HG03095 (cell line): ENCODE data around the gene CDK5.
A peak's percentile ranks its signal among the peaks of the same experiment; 100 is the strongest.

Source experiments
- ATAC-seq: cut with Tn5 transposase; IDR thresholded peaks from one replicate; pipeline ENCODE4 v1.9.1; 2021; ENCODE audit warnings: moderate library complexity; ENCODE audit not compliant: unreplicated experiment

CDK5 gene

GRCh38 chr7:151074817-151075661, 17.3 kb upstream of the CDK5 start:
- ATAC-seq = no peak

- no peak for ATAC-seq
Measured at GRCh38 chr7:151073990-151074389, 16.3 kb upstream of the CDK5 start.

GRCh38 chr7:151071032-151071866, 13.6 kb upstream of the CDK5 start:
- no peak for ATAC-seq

- no peak for ATAC-seq
Measured at GRCh38 chr7:151070574-151070960, 12.9 kb upstream of the CDK5 start.

GRCh38 chr7:151069841-151070573, 12.3 kb upstream of the CDK5 start:
- no peak for ATAC-seq

- ATAC-seq = no peak
Measured at GRCh38 chr7:151068069-151068773, 10.5 kb upstream of the CDK5 start.

GRCh38 chr7:151066273-151066974, 8.7 kb upstream of the CDK5 start:
- ATAC-seq = no peak

- no peak for ATAC-seq
Measured at GRCh38 chr7:151065516-151065915, 7.8 kb upstream of the CDK5 start.

GRCh38 chr7:151064993-151065392, 7.3 kb upstream of the CDK5 start:
- no peak for ATAC-seq

- no peak for ATAC-seq
Measured at GRCh38 chr7:151064454-151064853, 6.8 kb upstream of the CDK5 start.

- no peak for ATAC-seq
Measured at GRCh38 chr7:151063212-151063561, 5.5 kb upstream of the CDK5 start.

- no peak for ATAC-seq
Measured at GRCh38 chr7:151062399-151063211, 4.9 kb upstream of the CDK5 start.

GRCh38 chr7:151062111-151062398, 4.4 kb upstream of the CDK5 start:
- ATAC-seq = no peak

- no peak for ATAC-seq
Measured at GRCh38 chr7:151061213-151062110, 3.8 kb upstream of the CDK5 start.

- no peak for ATAC-seq
Measured at GRCh38 chr7:151060416-151061212, 2.9 kb upstream of the CDK5 start.

- ATAC-seq = no peak
Measured at GRCh38 chr7:151060113-151060415, 2.4 kb upstream of the CDK5 start.

GRCh38 chr7:151059367-151060112, 1.8 kb upstream of the CDK5 start, which contains the start of gene SLC4A2:
Gene SLC4A2, plus strand, starts transcription at chr7:151059589. Its CDS starts 2,399 bp downstream, at chr7:151061988.
- peak; percentile 26 for ATAC-seq
